NK-92 (cell line): Measurements from ENCODE around the gene RANGAP1.

Source experiments
- DNase-seq: peaks from one replicate; lab custom pipeline; 2025; ENCODE audit not compliant: unreplicated experiment; lab: John Stamatoyannopoulos, UW

RANGAP1 gene

GRCh38 chr22:41204066-41204465 is 81.9 kb downstream of the RANGAP1 start:
- no peak for DNase-seq

GRCh38 chr22:41203118-41203517 is 82.9 kb downstream of the RANGAP1 start:
- no peak for DNase-seq

GRCh38 chr22:41201141-41201540 is 84.8 kb downstream of the RANGAP1 start:
- DNase-seq = no peak

- DNase-seq = no peak
These were observed 87.9 kb downstream of the RANGAP1 start for GRCh38 chr22:41198027-41198580.

GRCh38 chr22:41197038-41197972 is 88.7 kb downstream of the RANGAP1 start:
- peak; percentile 14 for DNase-seq
